Measurements from ENCODE around the gene TMEM119.

Gene TMEM119

DNA sequence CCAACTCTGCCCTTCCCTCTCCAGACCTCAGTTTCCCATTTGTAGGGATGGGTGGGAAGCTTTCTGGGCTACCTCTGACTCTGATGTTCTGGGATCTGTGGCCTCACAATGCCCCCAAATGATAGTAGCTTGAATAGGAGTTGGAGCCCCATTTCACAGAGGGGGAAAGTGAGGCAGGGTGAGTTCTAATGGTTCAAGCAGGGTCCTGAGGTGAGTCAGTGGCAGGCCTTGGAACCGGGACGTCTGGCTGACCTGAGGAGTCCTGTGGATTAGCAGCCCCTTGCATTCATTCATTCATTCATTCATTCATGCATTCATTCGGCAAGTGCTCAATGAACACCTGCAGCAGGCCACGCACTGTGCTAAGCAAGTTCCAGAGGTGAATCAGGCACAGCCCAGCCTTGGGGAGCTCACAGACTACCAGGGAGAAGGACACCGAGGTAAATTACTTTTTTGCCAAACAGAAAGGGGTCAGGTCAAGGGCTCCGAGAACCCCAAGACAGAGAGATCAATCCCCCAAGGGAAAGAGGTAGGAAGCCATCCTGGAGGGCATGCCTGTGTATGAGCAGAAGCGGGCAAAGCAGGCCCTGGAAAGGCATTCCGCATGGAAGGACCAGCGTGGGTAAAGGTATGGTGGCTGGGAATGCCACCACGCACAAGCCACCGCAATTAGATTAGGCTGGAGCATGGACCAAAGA is 818 bp upstream of the TMEM119 start:
- no peak for DNase-seq (ENCODE audit: extremely low read depth, insufficient read length)
- no peaks in the 10 kb centered on the region for H3K36me3 ChIP-seq (ENCODE audit: control insufficient read depth, insufficient read depth, low read length)
- TF ChIP-seq, protein P1, sequence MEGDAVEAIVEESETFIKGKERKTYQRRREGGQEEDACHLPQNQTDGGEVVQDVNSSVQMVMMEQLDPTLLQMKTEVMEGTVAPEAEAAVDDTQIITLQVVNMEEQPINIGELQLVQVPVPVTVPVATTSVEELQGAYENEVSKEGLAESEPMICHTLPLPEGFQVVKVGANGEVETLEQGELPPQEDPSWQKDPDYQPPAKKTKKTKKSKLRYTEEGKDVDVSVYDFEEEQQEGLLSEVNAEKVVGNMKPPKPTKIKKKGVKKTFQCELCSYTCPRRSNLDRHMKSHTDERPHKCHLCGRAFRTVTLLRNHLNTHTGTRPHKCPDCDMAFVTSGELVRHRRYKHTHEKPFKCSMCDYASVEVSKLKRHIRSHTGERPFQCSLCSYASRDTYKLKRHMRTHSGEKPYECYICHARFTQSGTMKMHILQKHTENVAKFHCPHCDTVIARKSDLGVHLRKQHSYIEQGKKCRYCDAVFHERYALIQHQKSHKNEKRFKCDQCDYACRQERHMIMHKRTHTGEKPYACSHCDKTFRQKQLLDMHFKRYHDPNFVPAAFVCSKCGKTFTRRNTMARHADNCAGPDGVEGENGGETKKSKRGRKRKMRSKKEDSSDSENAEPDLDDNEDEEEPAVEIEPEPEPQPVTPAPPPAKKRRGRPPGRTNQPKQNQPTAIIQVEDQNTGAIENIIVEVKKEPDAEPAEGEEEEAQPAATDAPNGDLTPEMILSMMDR (IDR thresholded peaks at IDR 0.05; ENCODE audit: insufficient read depth, low read length, poor library complexity, severe bottlenecking): no peak
- H3K27me3 ChIP-seq (replicated peaks; ENCODE audit: control insufficient read depth, insufficient read depth, low read length): no peaks in the 10 kb centered on the region
- H3K4me3 ChIP-seq (replicated peaks; ENCODE audit: low read depth, low read length): no peak overlapping the region

DNA sequence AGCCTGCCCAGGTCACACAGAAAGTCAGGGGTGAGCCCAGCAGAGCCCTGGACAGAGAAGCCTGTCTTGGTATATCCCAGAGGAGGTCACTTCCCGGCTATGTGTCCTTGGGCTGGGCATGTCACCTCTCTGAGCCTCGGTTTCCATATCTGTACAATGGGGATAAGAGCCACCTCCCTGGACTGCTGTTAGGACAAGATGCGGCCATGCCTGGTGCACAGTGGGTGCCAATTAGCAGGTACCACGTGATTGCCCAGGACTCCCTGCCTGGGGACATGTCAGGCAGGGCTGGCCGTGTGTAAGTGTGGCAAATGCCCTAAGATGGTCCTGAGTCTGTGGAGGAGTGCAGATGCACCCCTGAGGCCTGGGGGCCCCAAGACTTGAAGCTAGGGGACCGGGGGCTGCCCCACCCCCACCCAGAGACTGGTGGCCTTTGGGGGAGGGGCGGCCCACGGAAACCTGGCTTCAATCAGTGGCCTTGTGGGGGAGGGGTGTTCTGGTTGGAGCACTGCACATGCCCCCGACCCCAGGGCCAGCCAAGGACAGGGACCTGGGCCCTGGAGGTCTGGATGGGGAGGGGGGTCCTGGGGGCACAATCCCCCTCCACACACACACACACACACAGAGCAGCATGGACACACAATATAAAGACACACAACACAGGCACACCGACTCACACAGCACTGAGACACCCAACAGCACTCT is 878 bp downstream of the TMEM119 start:
- Histone ChIP-seq H3K4me3 (replicated peaks; ENCODE audit: low read depth, low read length) (no peak overlapping the region), H3K36me3 (ENCODE audit: control insufficient read depth, insufficient read depth, low read length) (no peaks in the 10 kb centered on the region), H3K27me3 (replicated peaks; ENCODE audit: control insufficient read depth, insufficient read depth, low read length) (no peaks in the 10 kb centered on the region)
- TF ChIP-seq, protein P1 (IDR thresholded peaks at IDR 0.05; ENCODE audit: insufficient read depth, low read length, poor library complexity, severe bottlenecking): no peak
- DNase-seq (ENCODE audit: extremely low read depth, insufficient read length): no peak

DNA sequence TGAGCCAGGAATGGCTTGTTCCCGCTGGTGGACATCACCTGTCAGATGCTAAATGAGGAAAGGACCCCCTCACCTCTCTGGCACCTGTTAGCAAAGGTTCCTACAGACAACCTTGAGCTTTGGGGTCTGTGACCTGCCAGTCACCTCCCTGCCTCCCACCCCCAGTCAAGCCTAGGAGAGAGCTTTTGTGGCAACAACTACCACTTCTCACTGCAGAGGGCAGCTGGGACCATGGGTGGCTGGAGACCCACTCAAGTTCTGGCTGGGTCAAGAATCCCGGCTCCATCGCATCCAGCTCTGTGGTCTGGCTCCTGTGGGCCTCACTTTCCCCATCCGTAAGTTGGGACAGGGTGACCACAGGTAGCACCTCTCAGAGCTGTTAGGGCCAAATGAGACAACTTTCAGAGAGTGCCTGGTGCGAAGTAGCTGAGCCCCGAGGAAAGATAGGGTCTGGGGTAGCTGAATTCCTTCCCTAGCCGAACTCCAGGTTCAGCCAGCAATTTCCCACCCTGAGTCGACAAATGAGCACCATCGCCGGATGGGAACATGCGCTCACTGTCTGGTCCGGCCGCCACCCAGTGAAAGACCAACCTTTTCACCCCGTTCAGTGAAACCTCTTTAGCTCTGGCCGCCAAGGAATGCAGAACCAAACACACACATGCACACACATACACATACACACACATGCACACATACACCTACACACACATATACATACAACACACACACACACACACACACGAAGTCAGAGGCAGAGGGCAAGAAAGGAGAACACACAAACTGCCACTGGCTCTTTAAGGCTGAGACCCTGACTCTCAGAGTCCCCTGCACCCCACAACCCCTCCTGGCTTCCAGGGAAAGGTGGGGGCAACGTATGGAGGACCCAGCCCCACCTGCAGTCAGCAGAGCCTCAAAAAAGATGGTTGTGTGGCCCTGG is 1.9 kb downstream of the TMEM119 start:
- Histone ChIP-seq H3K36me3 (ENCODE audit: control insufficient read depth, insufficient read depth, low read length) (no peaks in the 10 kb centered on the region), H3K4me3 (replicated peaks; ENCODE audit: low read depth, low read length) (no peak overlapping the region), H3K27me3 (replicated peaks; ENCODE audit: control insufficient read depth, insufficient read depth, low read length) (no peaks in the 10 kb centered on the region)
- TF ChIP-seq, protein P1 (IDR thresholded peaks at IDR 0.05; ENCODE audit: insufficient read depth, low read length, poor library complexity, severe bottlenecking): no peak
- no peak for DNase-seq (ENCODE audit: extremely low read depth, insufficient read length)

DNA sequence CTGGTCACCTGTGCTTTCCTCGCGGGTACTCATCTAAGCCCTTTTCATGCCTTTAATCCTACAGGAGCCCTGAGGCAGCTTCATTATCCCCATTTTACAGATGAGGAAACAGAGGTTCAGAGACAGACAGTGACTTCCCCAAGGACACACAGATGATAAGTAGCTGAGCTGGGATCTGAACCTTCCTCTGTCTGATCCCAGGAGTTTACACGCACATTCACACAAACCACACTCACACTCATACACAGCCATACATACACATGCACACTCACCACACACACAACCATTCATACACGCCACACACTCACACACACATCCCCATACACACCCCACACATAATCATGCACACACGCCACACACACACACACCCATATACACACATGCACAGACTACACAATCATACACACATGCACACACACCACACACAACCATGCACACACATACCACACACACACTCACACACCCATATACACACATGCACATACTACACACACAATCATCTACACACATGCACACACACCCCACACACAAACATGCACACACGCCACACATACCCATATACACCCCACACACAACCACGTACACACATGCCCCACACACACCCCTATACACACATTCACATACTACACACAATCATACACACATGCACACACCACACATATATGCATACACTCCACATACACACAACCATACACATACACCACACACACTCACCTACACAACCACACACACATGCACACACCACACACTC is 2.7 kb downstream of the TMEM119 start:
- TF ChIP-seq, protein P1 (IDR thresholded peaks at IDR 0.05; ENCODE audit: insufficient read depth, low read length, poor library complexity, severe bottlenecking): no peak
- DNase-seq (ENCODE audit: extremely low read depth, insufficient read length): no peak
- no peaks in the 10 kb centered on the region for H3K36me3 ChIP-seq (ENCODE audit: control insufficient read depth, insufficient read depth, low read length)
- H3K27me3 ChIP-seq (replicated peaks; ENCODE audit: control insufficient read depth, insufficient read depth, low read length): no peaks in the 10 kb centered on the region
- H3K4me3 ChIP-seq (replicated peaks; ENCODE audit: low read depth, low read length): no peak overlapping the region

DNA sequence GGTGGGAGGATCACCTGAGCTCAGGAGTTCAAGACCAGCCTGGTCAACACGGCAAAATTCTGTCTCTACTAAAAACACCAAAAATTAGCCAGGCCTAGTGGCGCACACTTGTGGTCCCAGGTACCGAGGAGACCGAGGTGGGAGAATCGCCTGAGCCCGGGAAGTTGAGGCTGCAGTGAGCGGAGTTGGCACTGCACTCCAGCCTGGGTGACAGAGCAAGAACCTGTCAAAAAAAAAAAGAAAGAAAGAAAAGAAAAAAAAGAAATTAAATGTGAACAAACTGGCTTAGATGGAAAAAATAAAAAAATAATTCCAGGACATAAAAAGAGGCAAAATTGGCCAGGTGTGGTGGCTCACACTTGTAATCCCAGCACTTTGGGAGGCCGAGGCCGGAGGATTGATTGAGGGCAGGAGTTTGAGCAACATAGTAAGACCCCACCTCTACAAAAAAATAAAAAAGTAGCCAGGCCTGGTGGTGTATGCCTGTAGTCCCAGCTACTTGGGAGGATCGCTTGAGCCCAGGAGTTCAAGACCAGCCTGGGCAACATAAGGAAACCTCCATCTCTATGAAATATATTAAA is 3.5 kb downstream of the TMEM119 start:
- Histone ChIP-seq H3K4me3 (replicated peaks; ENCODE audit: low read depth, low read length) (no peak overlapping the region), H3K27me3 (replicated peaks; ENCODE audit: control insufficient read depth, insufficient read depth, low read length) (no peaks in the 10 kb centered on the region), H3K36me3 (ENCODE audit: control insufficient read depth, insufficient read depth, low read length) (no peaks in the 10 kb centered on the region)
- TF ChIP-seq, protein P1 (IDR thresholded peaks at IDR 0.05; ENCODE audit: insufficient read depth, low read length, poor library complexity, severe bottlenecking): no peak
- no peak for DNase-seq (ENCODE audit: extremely low read depth, insufficient read length)

All from GM06990 (cell line).